Measurements from ENCODE around the gene BEND7. TPM values are rescaled to one million over a fixed set of nuclear protein-coding genes. Genes with fewer than 3 reads are reported as not detected.

The BEND7 gene
- total RNA-seq, 1 experiment from 2014 or later = 12.8 TPM

DNA sequence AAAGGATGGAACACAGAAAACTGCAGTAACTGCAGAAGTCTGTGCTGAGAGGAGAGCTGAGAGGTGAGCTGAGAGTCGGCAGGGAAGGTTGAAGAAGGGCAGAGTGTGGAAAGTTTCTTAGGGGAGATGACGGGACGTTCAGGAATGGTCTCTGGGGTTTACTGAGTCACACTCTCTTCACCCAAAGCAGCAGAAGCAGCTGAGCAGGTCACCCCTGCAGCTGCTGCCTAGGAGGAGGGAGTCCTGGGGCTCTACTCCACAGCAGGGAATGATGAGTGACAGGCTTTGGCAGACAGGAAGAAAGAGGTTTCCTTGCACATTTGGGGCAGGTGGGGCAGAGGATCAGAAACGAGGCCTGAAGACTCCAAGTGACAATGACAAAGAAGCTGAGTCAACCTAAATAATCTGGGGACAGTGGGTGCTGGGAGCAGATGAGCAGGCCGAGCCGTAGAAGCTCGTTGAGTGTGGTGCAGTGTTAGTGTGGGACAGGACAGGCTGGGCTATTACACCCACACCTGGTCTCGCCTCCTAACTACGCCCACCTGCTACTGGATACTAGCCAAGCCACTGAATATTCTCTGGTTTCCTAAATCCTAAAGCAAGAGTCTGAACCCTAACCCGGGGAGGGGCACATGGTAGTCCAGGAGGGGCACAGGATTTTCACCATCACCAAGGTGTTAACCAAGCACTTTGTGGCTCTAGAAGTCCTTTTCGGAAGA is 24.9 kb downstream of the BEND7 start:
- CTCF ChIA-PET = interaction anchor here (1.0 to 1.8 kb wide), 4 partner anchors 33 to 136 kb away, joined by 3 to 4 read pairs (median 4); no protein-coding TSS in a partner anchor
- no peak overlapping the region for H3K4me3 Mint-ChIP-seq
- peak overlapping the region; percentile 49; the same call in 1 of the 2 replicates for H3K27ac Mint-ChIP-seq
- ATAC-seq = no peak
- no peaks in the 10 kb centered on the region for H3K27me3 Mint-ChIP-seq (ENCODE audit: low read depth)
- POLR2A ChIA-PET = no interaction called here
- H3K36me3 Mint-ChIP-seq = no peaks in the 10 kb centered on the region
- H3K9me3 Mint-ChIP-seq = no peaks in the 10 kb centered on the region
- DNase-seq (ENCODE audit: low spot score) = no peak
- no peaks in the 10 kb centered on the region for H3K4me1 Mint-ChIP-seq
- TF ChIP-seq, protein P1, sequence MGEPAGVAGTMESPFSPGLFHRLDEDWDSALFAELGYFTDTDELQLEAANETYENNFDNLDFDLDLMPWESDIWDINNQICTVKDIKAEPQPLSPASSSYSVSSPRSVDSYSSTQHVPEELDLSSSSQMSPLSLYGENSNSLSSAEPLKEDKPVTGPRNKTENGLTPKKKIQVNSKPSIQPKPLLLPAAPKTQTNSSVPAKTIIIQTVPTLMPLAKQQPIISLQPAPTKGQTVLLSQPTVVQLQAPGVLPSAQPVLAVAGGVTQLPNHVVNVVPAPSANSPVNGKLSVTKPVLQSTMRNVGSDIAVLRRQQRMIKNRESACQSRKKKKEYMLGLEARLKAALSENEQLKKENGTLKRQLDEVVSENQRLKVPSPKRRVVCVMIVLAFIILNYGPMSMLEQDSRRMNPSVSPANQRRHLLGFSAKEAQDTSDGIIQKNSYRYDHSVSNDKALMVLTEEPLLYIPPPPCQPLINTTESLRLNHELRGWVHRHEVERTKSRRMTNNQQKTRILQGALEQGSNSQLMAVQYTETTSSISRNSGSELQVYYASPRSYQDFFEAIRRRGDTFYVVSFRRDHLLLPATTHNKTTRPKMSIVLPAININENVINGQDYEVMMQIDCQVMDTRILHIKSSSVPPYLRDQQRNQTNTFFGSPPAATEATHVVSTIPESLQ (CRISPR knock-in tag; IDR thresholded peaks at IDR 0.05) = no peak
- TF ChIP-seq, protein P2, sequence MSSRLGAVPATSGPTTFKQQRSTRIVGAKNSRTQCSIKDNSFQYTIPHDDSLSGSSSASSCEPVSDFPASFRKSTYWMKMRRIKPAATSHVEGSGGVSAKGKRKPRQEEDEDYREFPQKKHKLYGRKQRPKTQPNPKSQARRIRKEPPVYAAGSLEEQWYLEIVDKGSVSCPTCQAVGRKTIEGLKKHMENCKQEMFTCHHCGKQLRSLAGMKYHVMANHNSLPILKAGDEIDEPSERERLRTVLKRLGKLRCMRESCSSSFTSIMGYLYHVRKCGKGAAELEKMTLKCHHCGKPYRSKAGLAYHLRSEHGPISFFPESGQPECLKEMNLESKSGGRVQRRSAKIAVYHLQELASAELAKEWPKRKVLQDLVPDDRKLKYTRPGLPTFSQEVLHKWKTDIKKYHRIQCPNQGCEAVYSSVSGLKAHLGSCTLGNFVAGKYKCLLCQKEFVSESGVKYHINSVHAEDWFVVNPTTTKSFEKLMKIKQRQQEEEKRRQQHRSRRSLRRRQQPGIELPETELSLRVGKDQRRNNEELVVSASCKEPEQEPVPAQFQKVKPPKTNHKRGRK (CRISPR knock-in tag; IDR thresholded peaks at IDR 0.05; ENCODE audit: borderline replicate concordance) = no peak
- TF ChIP-seq RELA (CRISPR knock-in tag; IDR thresholded peaks at IDR 0.05; ENCODE audit: borderline replicate concordance) (no peak), ZNF416 (CRISPR knock-in tag; IDR thresholded peaks at IDR 0.05) (no peak), ZNF263 (CRISPR knock-in tag; IDR thresholded peaks at IDR 0.05; ENCODE audit: low read depth) (no peak), JAZF1 (CRISPR knock-in tag; IDR thresholded peaks at IDR 0.05) (no peak), ZNF219 (CRISPR knock-in tag; IDR thresholded peaks at IDR 0.05; ENCODE audit: borderline replicate concordance) (no peak), ZNF121 (CRISPR knock-in tag; IDR thresholded peaks at IDR 0.05) (no peak), EMX1 (CRISPR knock-in tag; IDR thresholded peaks at IDR 0.05) (no peak), MYBL2 (CRISPR knock-in tag; IDR thresholded peaks at IDR 0.05) (no peak)
- TF ChIP-seq, protein P3, sequence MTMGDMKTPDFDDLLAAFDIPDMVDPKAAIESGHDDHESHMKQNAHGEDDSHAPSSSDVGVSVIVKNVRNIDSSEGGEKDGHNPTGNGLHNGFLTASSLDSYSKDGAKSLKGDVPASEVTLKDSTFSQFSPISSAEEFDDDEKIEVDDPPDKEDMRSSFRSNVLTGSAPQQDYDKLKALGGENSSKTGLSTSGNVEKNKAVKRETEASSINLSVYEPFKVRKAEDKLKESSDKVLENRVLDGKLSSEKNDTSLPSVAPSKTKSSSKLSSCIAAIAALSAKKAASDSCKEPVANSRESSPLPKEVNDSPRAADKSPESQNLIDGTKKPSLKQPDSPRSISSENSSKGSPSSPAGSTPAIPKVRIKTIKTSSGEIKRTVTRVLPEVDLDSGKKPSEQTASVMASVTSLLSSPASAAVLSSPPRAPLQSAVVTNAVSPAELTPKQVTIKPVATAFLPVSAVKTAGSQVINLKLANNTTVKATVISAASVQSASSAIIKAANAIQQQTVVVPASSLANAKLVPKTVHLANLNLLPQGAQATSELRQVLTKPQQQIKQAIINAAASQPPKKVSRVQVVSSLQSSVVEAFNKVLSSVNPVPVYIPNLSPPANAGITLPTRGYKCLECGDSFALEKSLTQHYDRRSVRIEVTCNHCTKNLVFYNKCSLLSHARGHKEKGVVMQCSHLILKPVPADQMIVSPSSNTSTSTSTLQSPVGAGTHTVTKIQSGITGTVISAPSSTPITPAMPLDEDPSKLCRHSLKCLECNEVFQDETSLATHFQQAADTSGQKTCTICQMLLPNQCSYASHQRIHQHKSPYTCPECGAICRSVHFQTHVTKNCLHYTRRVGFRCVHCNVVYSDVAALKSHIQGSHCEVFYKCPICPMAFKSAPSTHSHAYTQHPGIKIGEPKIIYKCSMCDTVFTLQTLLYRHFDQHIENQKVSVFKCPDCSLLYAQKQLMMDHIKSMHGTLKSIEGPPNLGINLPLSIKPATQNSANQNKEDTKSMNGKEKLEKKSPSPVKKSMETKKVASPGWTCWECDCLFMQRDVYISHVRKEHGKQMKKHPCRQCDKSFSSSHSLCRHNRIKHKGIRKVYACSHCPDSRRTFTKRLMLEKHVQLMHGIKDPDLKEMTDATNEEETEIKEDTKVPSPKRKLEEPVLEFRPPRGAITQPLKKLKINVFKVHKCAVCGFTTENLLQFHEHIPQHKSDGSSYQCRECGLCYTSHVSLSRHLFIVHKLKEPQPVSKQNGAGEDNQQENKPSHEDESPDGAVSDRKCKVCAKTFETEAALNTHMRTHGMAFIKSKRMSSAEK (CRISPR knock-in tag; IDR thresholded peaks at IDR 0.05; ENCODE audit: borderline replicate concordance) = no peak
- TF ChIP-seq, protein P4, sequence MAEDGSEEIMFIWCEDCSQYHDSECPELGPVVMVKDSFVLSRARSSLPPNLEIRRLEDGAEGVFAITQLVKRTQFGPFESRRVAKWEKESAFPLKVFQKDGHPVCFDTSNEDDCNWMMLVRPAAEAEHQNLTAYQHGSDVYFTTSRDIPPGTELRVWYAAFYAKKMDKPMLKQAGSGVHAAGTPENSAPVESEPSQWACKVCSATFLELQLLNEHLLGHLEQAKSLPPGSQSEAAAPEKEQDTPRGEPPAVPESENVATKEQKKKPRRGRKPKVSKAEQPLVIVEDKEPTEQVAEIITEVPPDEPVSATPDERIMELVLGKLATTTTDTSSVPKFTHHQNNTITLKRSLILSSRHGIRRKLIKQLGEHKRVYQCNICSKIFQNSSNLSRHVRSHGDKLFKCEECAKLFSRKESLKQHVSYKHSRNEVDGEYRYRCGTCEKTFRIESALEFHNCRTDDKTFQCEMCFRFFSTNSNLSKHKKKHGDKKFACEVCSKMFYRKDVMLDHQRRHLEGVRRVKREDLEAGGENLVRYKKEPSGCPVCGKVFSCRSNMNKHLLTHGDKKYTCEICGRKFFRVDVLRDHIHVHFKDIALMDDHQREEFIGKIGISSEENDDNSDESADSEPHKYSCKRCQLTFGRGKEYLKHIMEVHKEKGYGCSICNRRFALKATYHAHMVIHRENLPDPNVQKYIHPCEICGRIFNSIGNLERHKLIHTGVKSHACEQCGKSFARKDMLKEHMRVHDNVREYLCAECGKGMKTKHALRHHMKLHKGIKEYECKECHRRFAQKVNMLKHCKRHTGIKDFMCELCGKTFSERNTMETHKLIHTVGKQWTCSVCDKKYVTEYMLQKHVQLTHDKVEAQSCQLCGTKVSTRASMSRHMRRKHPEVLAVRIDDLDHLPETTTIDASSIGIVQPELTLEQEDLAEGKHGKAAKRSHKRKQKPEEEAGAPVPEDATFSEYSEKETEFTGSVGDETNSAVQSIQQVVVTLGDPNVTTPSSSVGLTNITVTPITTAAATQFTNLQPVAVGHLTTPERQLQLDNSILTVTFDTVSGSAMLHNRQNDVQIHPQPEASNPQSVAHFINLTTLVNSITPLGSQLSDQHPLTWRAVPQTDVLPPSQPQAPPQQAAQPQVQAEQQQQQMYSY (CRISPR knock-in tag; IDR thresholded peaks at IDR 0.05) = no peak
- TF ChIP-seq, protein P5, sequence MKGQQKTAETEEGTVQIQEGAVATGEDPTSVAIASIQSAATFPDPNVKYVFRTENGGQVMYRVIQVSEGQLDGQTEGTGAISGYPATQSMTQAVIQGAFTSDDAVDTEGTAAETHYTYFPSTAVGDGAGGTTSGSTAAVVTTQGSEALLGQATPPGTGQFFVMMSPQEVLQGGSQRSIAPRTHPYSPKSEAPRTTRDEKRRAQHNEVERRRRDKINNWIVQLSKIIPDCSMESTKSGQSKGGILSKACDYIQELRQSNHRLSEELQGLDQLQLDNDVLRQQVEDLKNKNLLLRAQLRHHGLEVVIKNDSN (CRISPR knock-in tag; IDR thresholded peaks at IDR 0.05) = no peak

Data from WTC11 (cell line).